Glutamatergic neuron (in vitro differentiated cells): Measurements from ENCODE around the gene DHH. TPM values are rescaled to one million over a fixed set of nuclear protein-coding genes. Genes with fewer than 3 reads are reported as not detected.

ENCODE experiments used
- DNase-seq: peaks from one replicate; pipeline ENCODE4 v3.0.0; 2022
- H3K27ac Mint-ChIP-seq: one replicate; pipeline ENCODE4 v1.8.0; 2020; ENCODE audit warnings: mild to moderate bottlenecking, mixed read lengths, inconsistent platforms; ENCODE audit not compliant: unreplicated experiment
- H3K27me3 Mint-ChIP-seq: one replicate; pipeline ENCODE4 v1.8.0; 2020; ENCODE audit warnings: mild to moderate bottlenecking, moderate library complexity, mixed read lengths, inconsistent platforms; ENCODE audit not compliant: unreplicated experiment
- H3K36me3 Mint-ChIP-seq: one replicate; pipeline ENCODE4 v1.8.0; 2020; ENCODE audit warnings: mild to moderate bottlenecking, mixed read lengths, inconsistent platforms; ENCODE audit not compliant: unreplicated experiment
- H3K4me1 Mint-ChIP-seq: one replicate; pipeline ENCODE4 v1.8.0; 2020; ENCODE audit warnings: mild to moderate bottlenecking, low read depth, mixed read lengths, inconsistent platforms; ENCODE audit not compliant: unreplicated experiment
- H3K4me3 Mint-ChIP-seq: one replicate; pipeline ENCODE4 v1.8.0; 2020; ENCODE audit warnings: mild to moderate bottlenecking, mixed read lengths, inconsistent platforms; ENCODE audit not compliant: unreplicated experiment
- H3K9me3 Mint-ChIP-seq: one replicate; pipeline ENCODE4 v1.8.0; 2020; ENCODE audit warnings: mild to moderate bottlenecking, moderate library complexity, mixed read lengths, inconsistent platforms; ENCODE audit not compliant: unreplicated experiment
- CTCF ChIP-seq: fragments of 200-600 bp; sonication (generic); IDR thresholded peaks from one replicate; pipeline ENCODE4 v1.5.0; 2021; ENCODE audit not compliant: partially characterized antibody, unreplicated experiment
- total RNA-seq: library from RNA; stranded (reverse); fragmentation: NEBNext Ultra II Directional; extraction: Animal tissue kit (Norgen Biotek cat#: 25700); gene quantifications from one replicate; pipeline ENCODE4 v1.2.1, GENCODE V29; 2021; ENCODE audit not compliant: unreplicated experiment

Gene DHH
- total RNA-seq, 1 donor from 2014 or later, result 1.2 TPM

DNA sequence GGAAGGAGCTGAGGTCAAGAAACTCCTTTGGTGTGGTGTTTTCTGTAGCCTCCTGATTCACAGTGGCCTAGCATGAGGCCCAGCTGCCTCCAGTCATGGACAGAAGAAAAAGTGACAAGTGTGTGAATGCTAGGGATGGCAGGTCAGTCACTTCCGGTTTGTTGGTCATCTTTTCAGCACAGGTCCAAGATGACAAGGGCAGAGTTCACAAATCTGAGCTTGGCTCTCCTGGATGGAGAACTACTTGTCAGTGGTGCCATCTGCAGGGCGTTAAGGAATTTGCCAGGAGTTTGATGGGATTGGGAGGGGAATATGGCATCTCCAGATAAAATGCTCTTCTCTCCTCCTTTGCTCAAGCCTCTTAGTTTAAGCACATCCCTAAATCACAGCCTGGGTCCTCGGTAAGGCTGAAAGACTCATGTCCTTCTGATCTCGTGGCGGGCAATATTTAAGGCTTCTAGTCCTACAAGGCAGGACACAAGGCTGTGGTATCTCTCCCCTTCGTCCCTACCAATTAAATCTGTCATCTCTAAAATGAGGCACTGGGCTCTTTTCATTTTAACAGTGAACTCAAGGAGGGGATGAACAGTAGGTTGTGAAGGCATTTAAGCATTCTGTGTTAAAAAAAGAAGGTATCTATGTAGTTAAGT is 26.6 kb upstream of the DHH start:
- H3K27ac Mint-ChIP-seq, result peak overlapping the region; percentile 12
- H3K9me3 Mint-ChIP-seq, result no peaks in the 10 kb centered on the region
- no peak overlapping the region for H3K4me3 Mint-ChIP-seq
- TF ChIP-seq CTCF, result peak; percentile 19
- no peaks in the 10 kb centered on the region for H3K4me1 Mint-ChIP-seq
- H3K36me3 Mint-ChIP-seq, result no peaks in the 10 kb centered on the region
- DNase-seq, result peak; percentile 39
- peaks cover 2% of the 10 kb centered on the region for H3K27me3 Mint-ChIP-seq

DNA sequence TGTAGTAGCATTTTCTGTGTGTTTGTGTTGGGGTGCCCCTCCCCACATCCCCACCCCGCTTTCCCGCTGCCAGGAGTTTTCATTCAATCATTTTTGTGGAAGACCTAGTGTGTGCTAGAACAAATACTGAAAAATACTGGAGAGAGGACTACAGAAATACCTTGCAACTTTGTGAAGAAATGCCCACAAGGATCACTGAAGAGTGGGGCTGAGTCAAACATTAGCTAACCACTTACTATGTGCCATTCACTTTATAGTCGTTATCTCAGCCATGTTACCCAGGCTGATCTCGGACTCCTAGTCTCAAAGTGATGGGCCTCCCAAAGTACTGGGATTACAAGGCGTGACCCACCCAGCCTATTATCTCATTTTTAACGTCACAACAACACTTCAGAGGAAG is 16.6 kb upstream of the DHH start:
- peak overlapping the region; percentile 98 for H3K4me3 Mint-ChIP-seq

GRCh38 chr12:49110464-49111155 is 16.0 kb upstream of the DHH start, which contains the start of gene LMBR1L:
Gene LMBR1L (minus strand): TSS chr12:49110847. CDS start chr12:49110555, 292 bp downstream.
- H3K27ac Mint-ChIP-seq, result peak within 1 kb of the TSS; percentile 99
- peaks cover 7% of the 10 kb centered on the region for H3K27me3 Mint-ChIP-seq
- peaks cover 9% of the 10 kb centered on the region for H3K4me1 Mint-ChIP-seq
- H3K9me3 Mint-ChIP-seq, result peaks cover 12% of the 10 kb centered on the region
- TF ChIP-seq CTCF, result peak; percentile 55
- H3K4me3 Mint-ChIP-seq, result peak within 1 kb of the TSS; percentile 98
- DNase-seq, result peak; percentile 92
- no peaks in the 10 kb centered on the region for H3K36me3 Mint-ChIP-seq

More for the DNA sequence above, 16.6 kb upstream of the DHH start:
- Mint-ChIP-seq H3K36me3 (no peaks in the 10 kb centered on the region), H3K4me1 (peaks cover 9% of the 10 kb centered on the region), H3K27ac (peak overlapping the region; percentile 99), H3K9me3 (peaks cover 12% of the 10 kb centered on the region), H3K27me3 (peaks cover 7% of the 10 kb centered on the region)
- TF ChIP-seq CTCF, result no peak
- no peak for DNase-seq

DNA sequence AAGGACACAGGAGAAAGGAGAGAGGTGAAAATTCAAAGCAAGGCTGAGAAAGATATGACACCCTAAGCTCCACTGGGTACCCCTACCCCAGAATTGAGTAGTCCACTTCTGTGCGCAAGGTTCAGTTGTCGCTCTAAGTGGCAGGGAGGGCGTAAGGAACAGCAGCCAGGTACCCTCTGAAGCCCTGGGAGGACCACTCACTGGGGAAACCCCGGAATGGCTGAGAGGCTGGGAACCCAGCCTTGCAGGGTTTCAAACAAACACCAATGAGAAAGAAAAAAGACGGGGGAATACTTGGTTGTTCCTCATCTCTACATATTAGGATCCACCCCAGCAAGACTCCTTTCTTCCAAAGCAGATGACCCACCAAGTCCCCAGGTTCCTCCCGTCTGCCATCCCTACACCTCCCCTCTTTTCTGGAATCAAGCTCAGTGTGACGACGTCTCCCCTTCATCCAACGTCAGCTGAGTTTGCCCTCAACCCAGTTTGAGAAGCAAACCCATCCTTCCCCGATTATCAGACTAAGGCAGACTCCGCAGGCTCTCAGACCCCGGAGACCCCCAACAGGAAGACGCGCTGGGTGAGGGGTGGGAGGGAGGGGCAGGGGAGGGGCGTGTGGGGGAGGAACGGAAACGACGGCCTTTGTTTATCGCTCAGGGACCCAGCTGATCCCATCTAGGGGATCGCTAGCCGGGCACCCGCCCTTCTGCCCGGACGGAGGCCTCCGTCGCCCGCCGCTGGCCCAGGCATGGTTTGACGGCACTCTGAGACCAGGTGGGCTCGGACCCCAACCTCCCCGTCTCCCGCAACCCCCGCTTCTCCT is 15.3 kb upstream of the DHH start:
- peaks cover 9% of the 10 kb centered on the region for H3K4me1 Mint-ChIP-seq
- peak overlapping the region; percentile 98 for H3K4me3 Mint-ChIP-seq
- no peaks in the 10 kb centered on the region for H3K36me3 Mint-ChIP-seq
- DNase-seq, result peak; percentile 70
- H3K27ac Mint-ChIP-seq, result peak overlapping the region; percentile 99
- H3K27me3 Mint-ChIP-seq, result peaks cover 7% of the 10 kb centered on the region
- TF ChIP-seq CTCF, result no peak
- peaks cover 12% of the 10 kb centered on the region for H3K9me3 Mint-ChIP-seq
